HEK293T (cell line): ENCODE data around the gene RPL31.

Experiments used
- CTBP1 ChIP-seq: fragments of 450-650 bp; IDR thresholded peaks from 2 replicates; pipeline ENCODE4 v1.6.1; 2016; ENCODE audit warnings: borderline replicate concordance
- NFRKB ChIP-seq: fragments of 450-650 bp; IDR thresholded peaks from 2 replicates; pipeline ENCODE4 v1.6.1; 2016; ENCODE audit warnings: mild to moderate bottlenecking, moderate library complexity

- TF ChIP-seq CTBP1: no peak
- TF ChIP-seq NFRKB: no peak
Observed at GRCh38 chr2:101006065-101006715, 4.1 kb downstream of the RPL31 start.
